GM19463 (cell line): ENCODE measurements around the gene CRYL1.

ENCODE experiments used
- ATAC-seq: cut with Tn5 transposase; IDR thresholded peaks from one replicate; pipeline ENCODE4 v1.9.1; 2021; ENCODE audit warnings: mild to moderate bottlenecking, moderate library complexity; ENCODE audit not compliant: unreplicated experiment

The CRYL1 gene

GRCh38 chr13:20403826-20404225 lies 121.8 kb downstream of the CRYL1 start:
- no peak for ATAC-seq

- no peak for ATAC-seq
Observed at GRCh38 chr13:20402881-20403280, 122.8 kb downstream of the CRYL1 start.

GRCh38 chr13:20401931-20402856 lies 123.5 kb downstream of the CRYL1 start:
- ATAC-seq: no peak

GRCh38 chr13:20401531-20401930 lies 124.1 kb downstream of the CRYL1 start:
- no peak for ATAC-seq

- ATAC-seq: no peak
Observed at GRCh38 chr13:20400774-20401173, 124.9 kb downstream of the CRYL1 start.

GRCh38 chr13:20399961-20400360 lies 125.7 kb downstream of the CRYL1 start:
- ATAC-seq: no peak

GRCh38 chr13:20399515-20399914 lies 126.1 kb downstream of the CRYL1 start:
- no peak for ATAC-seq

GRCh38 chr13:20398459-20398858 lies 127.2 kb downstream of the CRYL1 start:
- no peak for ATAC-seq

- no peak for ATAC-seq
Observed at GRCh38 chr13:20397896-20398295, 127.8 kb downstream of the CRYL1 start.

- ATAC-seq: no peak
Observed at GRCh38 chr13:20395061-20395916, 130.4 kb downstream of the CRYL1 start.

- no peak for ATAC-seq
Observed at GRCh38 chr13:20394506-20394905, 131.2 kb downstream of the CRYL1 start.

GRCh38 chr13:20394169-20394501 lies 131.5 kb downstream of the CRYL1 start:
- ATAC-seq: no peak

- ATAC-seq: no peak
Observed at GRCh38 chr13:20393273-20394168, 132.1 kb downstream of the CRYL1 start.

GRCh38 chr13:20392530-20392929 lies 133.1 kb downstream of the CRYL1 start:
- no peak for ATAC-seq

- no peak for ATAC-seq
Observed at GRCh38 chr13:20391597-20392452, 133.8 kb downstream of the CRYL1 start.

- ATAC-seq: no peak
Observed at GRCh38 chr13:20390526-20391175, 135.0 kb downstream of the CRYL1 start.

GRCh38 chr13:20389696-20390525 lies 135.7 kb downstream of the CRYL1 start:
- no peak for ATAC-seq

GRCh38 chr13:20388184-20388583 lies 137.5 kb downstream of the CRYL1 start:
- no peak for ATAC-seq
